Keratinocyte (primary cell): Measurements from ENCODE around the gene TMOD1. TPM values are rescaled to one million over a fixed set of nuclear protein-coding genes. Genes with fewer than 3 reads are reported as not detected.

ENCODE experiments used
- DNase-seq: peaks from one replicate; pipeline ENCODE4 v3.0.0-alpha.2; 2011; ENCODE audit warnings: low read depth, missing footprints, low spot score
- FAIRE-seq: peaks from 2 replicates; lab custom pipeline; 2011; peaks lifted over from hg19 to GRCh38; lab: Jason Lieb, UNC
- H2AFZ ChIP-seq: 2 replicates; pipeline ENCODE4 v1.6.0; 2012; ENCODE audit warnings: low read length, control low read depth, inconsistent platforms; ENCODE audit not compliant: control insufficient read depth
- H3K27ac ChIP-seq: 2 replicates; pipeline ENCODE4 v1.5.1; 2011; ENCODE audit warnings: low read length; ENCODE audit not compliant: control insufficient read depth, insufficient read depth
- H3K27me3 ChIP-seq: 3 replicates; pipeline ENCODE4 v1.6.0; 2011; ENCODE audit warnings: low read length; ENCODE audit not compliant: control insufficient read depth, insufficient read depth; ENCODE audit errors: extremely low read depth
- H3K36me3 ChIP-seq, 2 experiments: 2 replicates in 1 of 2; 3 replicates in 1 of 2; pipeline ENCODE4 v1.5.1; 2011; ENCODE audit warnings: low read length in 2 of 2, mild to moderate bottlenecking in 1 of 2; ENCODE audit not compliant: control insufficient read depth in 2 of 2, insufficient read depth in 2 of 2; ENCODE audit errors: extremely low read depth in 1 of 2
- H3K4me1 ChIP-seq: 3 replicates; pipeline ENCODE4 v1.5.1; 2011; ENCODE audit warnings: low read length; ENCODE audit not compliant: control insufficient read depth, insufficient read depth; ENCODE audit errors: extremely low read depth
- H3K4me2 ChIP-seq: 3 replicates; pipeline ENCODE4 v1.6.0; 2011; ENCODE audit warnings: low read depth, low read length; ENCODE audit not compliant: control insufficient read depth, insufficient read depth; ENCODE audit errors: extremely low read depth
- H3K4me3 ChIP-seq, 3 experiments: fragments of 200-600 bp in 1 of 3; sonication (generic) in 1 of 3; 2 replicates in 2 of 3; 3 replicates in 1 of 3; pipeline ENCODE4 v1.5.1; 2011 to 2016; ENCODE audit warnings: low read length in 3 of 3, mild to moderate bottlenecking in 3 of 3, control low read depth in 2 of 3, inconsistent platforms in 1 of 3, low read depth in 1 of 3, mixed read lengths in 1 of 3, mixed run types in 1 of 3, moderate library complexity in 1 of 3; ENCODE audit not compliant: control insufficient read depth in 2 of 3, insufficient read depth in 2 of 3; ENCODE audit errors: extremely low read depth in 1 of 3
- H3K79me2 ChIP-seq: 2 replicates; pipeline ENCODE4 v1.6.0; 2012; ENCODE audit warnings: low read length; ENCODE audit not compliant: control insufficient read depth, insufficient read depth
- H3K9ac ChIP-seq: 3 replicates; pipeline ENCODE4 v1.6.0; 2011; ENCODE audit warnings: low read length; ENCODE audit not compliant: control insufficient read depth, insufficient read depth; ENCODE audit errors: extremely low read depth
- H3K9me1 ChIP-seq: 3 replicates; pipeline ENCODE4 v1.6.0; 2011; ENCODE audit warnings: low read length; ENCODE audit not compliant: control insufficient read depth, insufficient read depth; ENCODE audit errors: extremely low read depth
- H3K9me3 ChIP-seq: 2 replicates; pipeline ENCODE4 v1.5.1; 2012; ENCODE audit warnings: low read depth, low read length; ENCODE audit not compliant: control insufficient read depth
- H4K20me1 ChIP-seq: 3 replicates; pipeline ENCODE4 v1.6.0; 2011; ENCODE audit warnings: low read length; ENCODE audit not compliant: control insufficient read depth, insufficient read depth; ENCODE audit errors: extremely low read depth
- EZH2 ChIP-seq: IDR thresholded peaks from one replicate; pipeline ENCODE4 v1.6.1; 2012; ENCODE audit warnings: inconsistent platforms, mild to moderate bottlenecking, low read length, moderate library complexity
- dilution Hi-C: fragments of 300-500 bp; cut with MboI; formaldehyde crosslinking; loops from one replicate; pipeline ENCODE4 v1.7.0; 2020; ENCODE audit warnings: low sequenced_read_pairs; ENCODE audit not compliant: extremely low pct_ligation_motif_present
- polyA plus RNA-seq, 5 experiments: library from polyadenylated mRNA; depleted of rRNA in 3 of 5; stranded (reverse) in 3 of 5; stranded (forward) in 1 of 5; unstranded in 1 of 5; fragments of >200 nt; gene quantifications; 1 replicate in 1 of 5; 2 replicates in 3 of 5; 3 replicates in 1 of 5; pipeline versions ENCODE4 v1.2.1 to v1.2.3, GENCODE V29; 2011 to 2012; ENCODE audit warnings: missing spikeins in 2 of 5, low read depth in 1 of 5, low replicate concordance in 1 of 5
- TF ChIP-seq, protein P1 (sequence below), 3 experiments: IDR thresholded peaks in 1 of 3; conservative IDR thresholded peaks in 1 of 3; optimal IDR thresholded peaks in 1 of 3; 2 replicates in 2 of 3; 3 replicates in 1 of 3; pipeline versions ENCODE3 to v1.5.1; 2011; ENCODE audit warnings: low read length in 3 of 3, mild to moderate bottlenecking in 3 of 3, moderate library complexity in 2 of 3, control low read depth in 1 of 3, inconsistent platforms in 1 of 3; ENCODE audit not compliant: insufficient read depth in 2 of 3; ENCODE audit errors: extremely low read depth in 1 of 3

Gene TMOD1
- polyA plus RNA-seq, 1 donor (not counting 4 experiments of a cell fraction or from before 2014, with no cell fraction given), result not detected

DNA sequence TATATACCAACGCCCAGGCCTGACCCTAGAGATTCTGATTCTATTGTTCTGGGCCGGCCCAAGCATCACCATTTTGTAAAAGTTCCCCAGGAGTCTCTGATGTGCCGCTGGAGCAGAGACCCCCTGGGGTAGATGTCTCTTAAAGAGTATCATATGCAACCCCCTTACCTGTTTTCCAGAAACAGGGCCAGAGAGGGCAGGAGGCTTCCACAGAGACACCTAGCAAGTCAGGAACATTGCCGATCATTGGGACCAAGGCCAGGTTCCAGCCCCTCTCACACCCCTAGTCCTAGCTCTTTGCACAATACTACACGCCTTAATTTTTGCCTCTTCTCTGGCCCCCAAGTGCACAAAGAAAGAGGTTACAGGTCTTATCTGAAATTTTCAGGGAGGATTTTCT, 63.8 kb downstream of the TMOD1 start:
- H3K4me3 ChIP-seq, result no peak overlapping the region
- H3K4me1 ChIP-seq, result peaks cover 4% of the 10 kb centered on the region
- H2AFZ ChIP-seq, result no peak overlapping the region
- dilution Hi-C loops, result no loop called here
- peaks cover 5% of the 10 kb centered on the region for H3K27me3 ChIP-seq
- FAIRE-seq (no peak), DNase-seq (no peak)
- H3K27ac ChIP-seq, result no peak overlapping the region
- no peaks in the 10 kb centered on the region for H3K79me2 ChIP-seq
- H4K20me1 ChIP-seq, result no peaks in the 10 kb centered on the region
- H3K9me1 ChIP-seq, result no peaks in the 10 kb centered on the region
- H3K4me2 ChIP-seq, result no peak overlapping the region
- H3K9me3 ChIP-seq, result no peaks in the 10 kb centered on the region
- H3K36me3 ChIP-seq, result no peaks in the 10 kb centered on the region
- TF ChIP-seq EZH2, result no peak
- TF ChIP-seq, protein P1, sequence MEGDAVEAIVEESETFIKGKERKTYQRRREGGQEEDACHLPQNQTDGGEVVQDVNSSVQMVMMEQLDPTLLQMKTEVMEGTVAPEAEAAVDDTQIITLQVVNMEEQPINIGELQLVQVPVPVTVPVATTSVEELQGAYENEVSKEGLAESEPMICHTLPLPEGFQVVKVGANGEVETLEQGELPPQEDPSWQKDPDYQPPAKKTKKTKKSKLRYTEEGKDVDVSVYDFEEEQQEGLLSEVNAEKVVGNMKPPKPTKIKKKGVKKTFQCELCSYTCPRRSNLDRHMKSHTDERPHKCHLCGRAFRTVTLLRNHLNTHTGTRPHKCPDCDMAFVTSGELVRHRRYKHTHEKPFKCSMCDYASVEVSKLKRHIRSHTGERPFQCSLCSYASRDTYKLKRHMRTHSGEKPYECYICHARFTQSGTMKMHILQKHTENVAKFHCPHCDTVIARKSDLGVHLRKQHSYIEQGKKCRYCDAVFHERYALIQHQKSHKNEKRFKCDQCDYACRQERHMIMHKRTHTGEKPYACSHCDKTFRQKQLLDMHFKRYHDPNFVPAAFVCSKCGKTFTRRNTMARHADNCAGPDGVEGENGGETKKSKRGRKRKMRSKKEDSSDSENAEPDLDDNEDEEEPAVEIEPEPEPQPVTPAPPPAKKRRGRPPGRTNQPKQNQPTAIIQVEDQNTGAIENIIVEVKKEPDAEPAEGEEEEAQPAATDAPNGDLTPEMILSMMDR (optimal IDR thresholded peaks at IDR 0.05 in 1 of 3, IDR thresholded peaks at IDR 0.05 in 1 of 3, conservative IDR thresholded peaks at IDR 0.05 in 1 of 3; ENCODE audit: extremely low read depth in 1 of 3, insufficient read depth in 2 of 3, low read length in 3 of 3), result no peak
- H3K9ac ChIP-seq, result no peak overlapping the region

DNA sequence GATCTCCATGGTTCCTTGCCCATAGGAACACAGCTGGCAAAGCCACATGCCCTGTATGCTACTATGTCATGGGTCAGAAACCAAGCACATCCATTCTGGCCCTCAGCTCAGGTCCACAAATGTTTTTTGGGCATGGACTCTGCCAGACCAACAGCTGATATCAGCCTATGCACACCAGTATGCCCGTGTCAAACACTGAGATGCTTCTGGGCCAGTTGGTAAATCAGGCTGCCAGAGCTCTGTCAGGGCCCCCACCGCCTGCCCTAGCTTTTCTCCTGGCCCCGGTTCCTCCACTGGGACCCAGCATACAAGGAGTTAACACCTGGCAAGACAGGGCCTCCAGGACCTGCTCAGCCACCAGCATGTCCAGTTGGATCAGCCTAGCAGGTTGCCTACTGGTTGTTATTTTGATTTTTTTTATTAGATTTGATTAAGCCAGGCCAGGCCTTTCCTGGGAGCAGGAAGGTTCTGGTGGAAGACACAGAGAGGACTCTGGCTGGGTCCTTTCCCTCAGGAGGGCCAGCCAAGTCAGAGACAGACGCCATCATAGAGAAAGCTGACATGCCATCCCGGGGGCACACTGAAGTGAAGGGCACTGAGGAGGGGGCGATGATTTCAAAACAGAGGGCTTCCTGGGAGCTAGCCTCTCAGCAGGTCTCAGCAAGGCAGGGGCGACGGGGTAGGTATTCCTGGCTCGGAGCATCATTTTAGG, 65.9 kb downstream of the TMOD1 start:
- Histone ChIP-seq H3K27me3 (peaks cover 5% of the 10 kb centered on the region), H3K36me3 (no peaks in the 10 kb centered on the region), H3K9ac (no peak overlapping the region), H3K9me1 (no peaks in the 10 kb centered on the region), H3K4me2 (no peak overlapping the region), H3K4me3 (no peak overlapping the region), H4K20me1 (no peaks in the 10 kb centered on the region), H3K9me3 (no peaks in the 10 kb centered on the region), H3K79me2 (no peaks in the 10 kb centered on the region), H2AFZ (no peak overlapping the region), H3K27ac (no peak overlapping the region), H3K4me1 (peaks cover 4% of the 10 kb centered on the region)
- FAIRE-seq, result no peak
- dilution Hi-C loops, result no loop called here
- TF ChIP-seq, protein P1 (optimal IDR thresholded peaks at IDR 0.05 in 1 of 3, IDR thresholded peaks at IDR 0.05 in 1 of 3, conservative IDR thresholded peaks at IDR 0.05 in 1 of 3; ENCODE audit: extremely low read depth in 1 of 3, insufficient read depth in 2 of 3, low read length in 3 of 3), result no peak
- no peak for TF ChIP-seq EZH2
- no peak for DNase-seq
